Tibial artery (tissue), 4 donors: ENCODE results near the gene IER2.

Source experiments
- DNase-seq, 2 donors: peaks; one replicate each; pipeline ENCODE4 v3.0.0-alpha.2; 2019
- H3K27ac ChIP-seq, 2 donors: fragments of 200-600 bp; sonication (generic) in 1 of 2; 1 replicate in 1 of 2; 2 replicates in 1 of 2; pipeline ENCODE4 v1.5.1; 2018 to 2019; ENCODE audit warnings: mild to moderate bottlenecking in 1 of 2
- H3K27me3 ChIP-seq, 2 donors: fragments of 200-600 bp; sonication (generic) in 1 of 2; one replicate each; pipeline versions ENCODE4 v1.5.1 to v1.6.0; 2016 to 2019
- H3K36me3 ChIP-seq, 3 donors: fragments of 200-600 bp; sonication (generic) in 2 of 3; one replicate each; pipeline ENCODE4 v1.5.1; 2016 to 2019; ENCODE audit warnings: mild to moderate bottlenecking in 2 of 3
- H3K4me1 ChIP-seq, 4 donors: fragments of 200-600 bp; sonication (generic) in 2 of 4; 1 replicate in 3 of 4; 2 replicates in 1 of 4; pipeline ENCODE4 v1.5.1; 2016 to 2019
- H3K4me3 ChIP-seq, 2 donors: fragments of 200-600 bp; sonication (generic) in 1 of 2; 1 replicate in 1 of 2; 2 replicates in 1 of 2; pipeline ENCODE4 v1.5.1; 2018 to 2019; ENCODE audit warnings: mild to moderate bottlenecking in 2 of 2
- H3K9me3 ChIP-seq, 3 donors: fragments of 200-600 bp; sonication (generic) in 1 of 3; one replicate each; pipeline ENCODE4 v1.5.1; 2016 to 2019
- intact Hi-C: fragments of 100-400 bp; cut with DNase I; formaldehyde crosslinking; loops from one replicate; pipeline ENCODE4 v1.15.0; 2023; ENCODE audit warnings: low total_unique reads
- TF ChIP-seq, protein P1 (sequence below), 2 experiments: fragments of 200-600 bp in 1 of 2; fragments of 450-650 bp in 1 of 2; IDR thresholded peaks; one replicate each; pipeline ENCODE4 v1.5.1; 2017 to 2019; ENCODE audit warnings: antibody characterized with exemption in 2 of 2, mild to moderate bottlenecking in 1 of 2, moderate library complexity in 1 of 2

The IER2 gene

DNA sequence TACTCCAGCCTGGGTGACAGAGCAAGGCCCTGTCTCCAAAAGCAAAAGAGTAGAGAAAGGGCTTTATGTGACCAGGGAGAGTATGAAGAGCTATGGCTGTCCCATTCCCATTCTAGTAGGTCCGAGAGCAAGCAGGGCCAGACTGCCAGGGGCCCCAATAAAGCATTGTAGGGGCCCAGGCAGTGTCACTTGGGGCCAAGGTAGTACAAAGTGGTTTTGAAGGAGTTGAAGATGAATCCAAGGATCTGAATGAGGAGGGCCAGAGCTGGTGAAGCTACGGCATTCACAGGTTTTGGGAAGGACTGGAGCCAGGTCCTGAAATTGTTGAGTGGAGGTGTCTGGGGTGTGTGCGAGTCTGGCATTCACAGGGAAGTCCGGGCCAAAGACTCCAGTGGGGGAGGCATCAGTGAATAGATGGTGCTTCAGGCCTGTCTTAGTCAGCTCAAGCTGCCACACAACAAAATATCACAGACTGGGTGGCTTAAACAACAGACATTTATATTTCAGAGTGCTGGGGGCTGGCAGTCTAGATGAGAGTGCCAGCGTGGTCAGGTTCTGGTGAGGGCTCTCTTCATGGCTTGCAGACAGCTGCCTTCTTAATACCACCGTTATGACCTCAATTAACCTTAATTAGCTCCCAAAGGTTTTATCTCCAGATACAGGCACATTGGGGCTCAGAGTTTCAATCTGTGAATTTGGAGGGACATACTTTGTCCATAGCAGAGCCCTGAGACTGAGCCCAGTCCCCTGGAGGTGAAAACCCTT, 22.2 kb upstream of the IER2 start:
- no peaks in the 10 kb centered on the region for H3K9me3 ChIP-seq
- H3K27ac ChIP-seq, result no peak overlapping the region
- H3K27me3 ChIP-seq, result no peaks in the 10 kb centered on the region
- H3K4me3 ChIP-seq, result no peak overlapping the region
- no peak for DNase-seq
- TF ChIP-seq, protein P1, sequence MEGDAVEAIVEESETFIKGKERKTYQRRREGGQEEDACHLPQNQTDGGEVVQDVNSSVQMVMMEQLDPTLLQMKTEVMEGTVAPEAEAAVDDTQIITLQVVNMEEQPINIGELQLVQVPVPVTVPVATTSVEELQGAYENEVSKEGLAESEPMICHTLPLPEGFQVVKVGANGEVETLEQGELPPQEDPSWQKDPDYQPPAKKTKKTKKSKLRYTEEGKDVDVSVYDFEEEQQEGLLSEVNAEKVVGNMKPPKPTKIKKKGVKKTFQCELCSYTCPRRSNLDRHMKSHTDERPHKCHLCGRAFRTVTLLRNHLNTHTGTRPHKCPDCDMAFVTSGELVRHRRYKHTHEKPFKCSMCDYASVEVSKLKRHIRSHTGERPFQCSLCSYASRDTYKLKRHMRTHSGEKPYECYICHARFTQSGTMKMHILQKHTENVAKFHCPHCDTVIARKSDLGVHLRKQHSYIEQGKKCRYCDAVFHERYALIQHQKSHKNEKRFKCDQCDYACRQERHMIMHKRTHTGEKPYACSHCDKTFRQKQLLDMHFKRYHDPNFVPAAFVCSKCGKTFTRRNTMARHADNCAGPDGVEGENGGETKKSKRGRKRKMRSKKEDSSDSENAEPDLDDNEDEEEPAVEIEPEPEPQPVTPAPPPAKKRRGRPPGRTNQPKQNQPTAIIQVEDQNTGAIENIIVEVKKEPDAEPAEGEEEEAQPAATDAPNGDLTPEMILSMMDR (IDR thresholded peaks at IDR 0.05), result no peak
- H3K36me3 ChIP-seq, result peaks cover 0 to 15% (median 0%) of the 10 kb centered on the region in 3 donors
- intact Hi-C loops, result no loop called here
- H3K4me1 ChIP-seq, result peaks cover 0 to 6% (median 0%) of the 10 kb centered on the region in 4 donors

DNA sequence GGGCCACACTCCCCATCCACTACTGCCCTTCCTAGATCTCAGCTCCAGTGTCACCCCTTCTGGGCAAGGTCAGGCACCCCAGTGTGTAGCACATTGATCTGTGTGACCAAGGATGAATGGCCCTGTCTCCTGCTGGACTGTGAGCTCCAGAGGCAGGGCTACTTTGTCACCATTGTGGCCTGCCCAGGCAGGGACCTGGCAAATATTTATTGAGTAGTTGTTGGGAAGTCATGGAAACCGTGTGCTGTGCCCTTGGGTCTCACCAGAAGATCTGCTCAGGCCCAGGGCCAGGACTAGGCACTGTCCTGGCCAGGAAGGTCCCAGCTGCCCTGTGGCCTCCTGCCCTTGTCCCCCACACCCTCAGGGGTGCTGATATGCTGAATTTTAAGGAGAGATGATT, 21.6 kb upstream of the IER2 start:
- Histone ChIP-seq H3K4me1 (peaks cover 0 to 6% (median 0%) of the 10 kb centered on the region in 4 donors), H3K27me3 (no peaks in the 10 kb centered on the region), H3K4me3 (no peak overlapping the region), H3K36me3 (peaks cover 0 to 15% (median 0%) of the 10 kb centered on the region in 3 donors), H3K27ac (no peak overlapping the region), H3K9me3 (no peaks in the 10 kb centered on the region)
- no peak for DNase-seq
- TF ChIP-seq, protein P1 (IDR thresholded peaks at IDR 0.05), result no peak
- intact Hi-C loops, result no loop called here

DNA sequence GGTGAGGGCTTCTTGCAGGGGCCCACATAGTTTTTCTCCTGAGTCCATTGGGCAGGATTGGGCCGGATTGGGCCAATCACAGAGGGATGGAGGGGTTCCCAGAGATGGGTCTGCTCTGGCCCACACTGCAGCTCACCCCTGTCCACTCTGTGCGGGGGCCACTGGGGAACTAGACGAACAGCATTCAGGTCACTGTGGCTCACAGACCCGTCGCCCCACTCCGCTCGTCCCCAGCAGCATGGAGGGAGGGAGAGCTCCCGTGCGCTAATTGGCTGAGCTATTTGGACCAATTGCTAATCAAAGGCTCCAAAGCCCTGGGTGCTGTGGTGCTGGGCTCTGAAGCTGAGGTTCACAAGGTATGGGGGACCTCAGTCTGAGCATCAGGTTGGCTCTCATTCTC, 20.8 kb upstream of the IER2 start:
- Histone ChIP-seq H3K27me3 (no peaks in the 10 kb centered on the region), H3K27ac (no peak overlapping the region), H3K36me3 (peaks cover 0 to 14% (median 0%) of the 10 kb centered on the region in 3 donors), H3K4me3 (no peak overlapping the region), H3K4me1 (peaks cover 0 to 6% (median 2%) of the 10 kb centered on the region in 4 donors), H3K9me3 (no peaks in the 10 kb centered on the region)
- intact Hi-C loops, result no loop called here
- no peak for DNase-seq
- TF ChIP-seq, protein P1 (IDR thresholded peaks at IDR 0.05), result no peak

DNA sequence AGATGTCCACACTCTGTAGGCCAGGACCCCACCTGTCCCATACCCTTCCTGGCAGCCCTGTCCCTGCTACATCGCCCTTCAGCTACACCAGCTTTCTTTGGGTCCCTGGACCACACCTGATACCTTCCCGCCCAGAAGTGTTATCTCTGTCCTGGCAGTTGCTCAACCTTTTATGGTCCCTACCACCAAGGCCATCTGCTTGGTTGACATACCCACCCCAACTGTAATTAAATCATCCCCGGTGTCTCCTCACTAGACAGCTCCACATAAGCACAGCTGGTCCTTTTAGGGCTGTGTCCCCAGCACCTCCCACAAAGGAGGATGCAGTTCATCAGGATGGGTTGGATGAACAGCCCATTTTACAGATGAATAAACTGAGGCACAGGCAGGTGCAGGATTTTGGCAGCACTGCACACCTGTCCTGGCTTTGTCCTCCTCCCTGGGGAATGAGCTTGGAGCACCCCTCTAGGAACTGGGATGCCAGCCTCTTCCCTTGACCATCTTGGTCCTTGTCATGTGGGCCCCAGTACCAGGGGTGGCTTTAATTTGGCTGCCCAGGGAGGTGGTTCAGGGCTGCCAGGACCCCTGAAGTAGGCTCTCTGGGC, 19.2 kb upstream of the IER2 start:
- no peaks in the 10 kb centered on the region for H3K9me3 ChIP-seq
- no peak overlapping the region for H3K4me3 ChIP-seq
- peaks cover 0 to 13% (median 3%) of the 10 kb centered on the region in 4 donors for H3K4me1 ChIP-seq
- no peak overlapping the region for H3K27ac ChIP-seq
- no peaks in the 10 kb centered on the region for H3K27me3 ChIP-seq
- no peak for DNase-seq
- TF ChIP-seq, protein P1 (IDR thresholded peaks at IDR 0.05), result no peak
- intact Hi-C loops, result no loop called here
- H3K36me3 ChIP-seq, result peaks cover 8 to 16% (median 10%) of the 10 kb centered on the region in 3 donors

DNA sequence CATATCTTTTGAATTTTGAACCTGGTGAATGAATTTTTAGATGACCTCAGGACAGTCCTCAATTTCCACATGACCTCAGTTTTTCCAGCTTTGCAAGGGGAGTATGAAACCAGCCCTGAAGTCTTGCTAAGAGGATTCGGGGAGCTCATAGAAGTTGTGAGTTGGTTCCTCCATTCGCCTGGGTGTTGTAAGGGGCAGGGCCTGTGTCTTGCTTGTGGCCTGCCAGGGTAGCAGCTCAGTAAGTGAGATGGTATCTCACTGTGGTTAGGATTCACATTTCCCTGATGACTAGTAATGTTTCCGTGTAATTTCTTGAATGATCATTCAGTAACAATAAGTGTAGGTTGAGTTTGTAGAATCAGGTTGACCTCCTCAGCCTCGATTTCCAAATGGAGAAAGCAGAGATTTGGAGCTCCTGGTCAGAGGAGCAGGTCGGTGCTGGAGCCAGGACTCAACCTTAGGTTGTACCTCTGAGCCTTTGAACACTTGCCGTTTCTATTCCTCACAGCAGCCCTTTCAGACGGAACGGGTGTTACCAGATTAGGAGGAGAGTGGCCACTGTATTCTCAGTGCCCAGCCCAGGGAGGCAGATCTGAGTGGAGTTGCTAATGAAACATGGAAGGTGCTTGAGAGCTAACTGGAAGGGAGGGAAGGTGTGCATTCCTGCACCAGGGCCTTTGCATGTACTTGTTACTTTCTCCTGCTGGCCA, 17.6 kb upstream of the IER2 start:
- Histone ChIP-seq H3K4me1 (peaks cover 0 to 13% (median 2%) of the 10 kb centered on the region in 4 donors), H3K9me3 (no peaks in the 10 kb centered on the region), H3K27ac (no peak overlapping the region), H3K4me3 (no peak overlapping the region), H3K36me3 (peaks cover 14 to 26% (median 25%) of the 10 kb centered on the region in 3 donors), H3K27me3 (no peaks in the 10 kb centered on the region)
- TF ChIP-seq, protein P1 (IDR thresholded peaks at IDR 0.05), result no peak
- no peak for DNase-seq
- intact Hi-C loops, result no loop called here
